Measurements from ENCODE around the gene DSCAML1.
"Not testable (repeated sequence)": the region's sequence is repeated elsewhere in the genome, so short reads cannot be mapped to it uniquely, and the experiment has no call there.

The DSCAML1 gene

GRCh38 chr11:117462864-117463247 lies 334.2 kb downstream of the DSCAML1 start:
- in situ Hi-C loops (cut with HindIII; ENCODE audit: low sequenced_read_pairs): no loop called here

DNA sequence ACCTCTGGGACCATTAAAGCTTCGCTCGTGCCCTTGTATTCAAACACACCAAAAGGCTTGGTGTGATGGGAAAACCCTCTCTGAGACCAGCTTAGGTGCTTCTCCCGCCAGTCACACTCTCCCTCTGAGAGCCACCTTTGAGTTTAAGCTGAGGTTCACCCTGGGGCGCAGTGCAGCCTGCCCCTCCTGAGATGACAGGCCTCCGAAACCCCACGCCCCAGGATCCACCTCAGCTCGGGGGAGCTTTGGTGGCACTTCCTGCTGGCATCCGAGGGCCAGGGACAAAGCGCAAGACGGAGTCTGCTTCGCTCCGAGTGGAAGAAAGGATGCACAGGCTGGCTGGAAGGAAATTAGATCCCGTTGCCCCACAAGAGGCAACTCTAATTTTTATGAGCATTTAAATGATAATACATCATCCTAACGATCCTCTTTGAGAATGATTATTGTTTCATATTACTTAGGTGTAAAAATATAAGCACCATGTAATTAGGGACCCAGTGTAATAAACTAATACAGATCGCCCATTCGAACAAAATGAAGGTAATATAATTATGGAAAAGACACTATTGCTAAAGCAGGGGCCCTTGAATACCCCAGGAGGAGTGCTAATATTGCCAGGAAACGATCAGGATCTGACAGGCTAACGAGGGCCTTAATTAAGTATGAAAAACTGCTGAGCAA lies 334.7 kb downstream of the DSCAML1 start:
- in situ Hi-C loops (cut with HindIII; ENCODE audit: low sequenced_read_pairs): no loop called here

GRCh38 chr11:117461396-117462182 lies 335.4 kb downstream of the DSCAML1 start:
- in situ Hi-C loops (cut with HindIII; ENCODE audit: low sequenced_read_pairs): no loop called here

DNA sequence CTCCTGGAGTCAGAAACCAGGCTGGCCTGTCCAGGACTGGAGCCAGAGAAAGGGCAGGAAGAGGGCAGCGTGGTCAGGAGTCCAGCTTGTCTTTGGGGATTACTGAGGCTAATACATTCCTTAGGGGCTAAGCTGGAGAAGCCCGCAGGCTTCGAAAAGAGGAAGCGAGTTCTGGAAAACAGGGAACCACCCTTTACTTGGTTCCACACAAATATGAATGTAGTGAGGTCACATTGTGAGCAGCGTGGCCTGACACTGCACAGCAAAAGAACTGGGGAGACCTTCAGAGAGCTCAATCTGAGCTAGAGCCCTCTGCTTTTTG lies 337.1 kb downstream of the DSCAML1 start:
- in situ Hi-C loops (cut with HindIII; ENCODE audit: low sequenced_read_pairs): no loop called here

GRCh38 chr11:117459123-117459978 lies 337.7 kb downstream of the DSCAML1 start:
- in situ Hi-C loops (cut with HindIII; ENCODE audit: low sequenced_read_pairs): no loop called here

GRCh38 chr11:117458275-117459122 lies 338.5 kb downstream of the DSCAML1 start:
- in situ Hi-C loops (cut with HindIII; ENCODE audit: low sequenced_read_pairs): no loop called here

DNA sequence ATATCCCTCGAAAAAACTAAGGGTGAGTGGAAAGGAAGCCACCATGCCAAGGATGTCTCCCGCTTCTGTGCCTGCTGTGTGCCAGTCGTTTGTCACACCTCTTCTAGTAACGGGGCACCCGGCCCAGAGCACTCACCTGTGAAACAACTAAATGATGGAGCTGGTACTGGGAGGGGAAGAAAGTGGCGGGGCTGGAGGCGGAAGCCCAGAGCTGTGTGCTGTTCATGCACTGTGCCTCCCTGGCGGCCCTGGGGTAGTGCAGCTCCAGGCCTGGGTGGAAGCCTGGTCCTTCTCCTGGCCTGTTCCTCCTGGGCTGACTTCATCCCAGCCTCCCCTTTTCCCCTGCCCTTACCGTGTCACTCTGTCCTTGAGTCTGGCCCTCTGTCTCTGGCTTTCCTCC lies 339.2 kb downstream of the DSCAML1 start:
- in situ Hi-C loops (cut with HindIII; ENCODE audit: low sequenced_read_pairs): no loop called here

- in situ Hi-C loops (cut with HindIII; ENCODE audit: low sequenced_read_pairs): no loop called here
Observed at GRCh38 chr11:117457031-117457785, 339.8 kb downstream of the DSCAML1 start.

GRCh38 chr11:117456721-117457029 lies 340.3 kb downstream of the DSCAML1 start:
- in situ Hi-C loops (cut with HindIII; ENCODE audit: low sequenced_read_pairs): not testable (repeated sequence)

DNA sequence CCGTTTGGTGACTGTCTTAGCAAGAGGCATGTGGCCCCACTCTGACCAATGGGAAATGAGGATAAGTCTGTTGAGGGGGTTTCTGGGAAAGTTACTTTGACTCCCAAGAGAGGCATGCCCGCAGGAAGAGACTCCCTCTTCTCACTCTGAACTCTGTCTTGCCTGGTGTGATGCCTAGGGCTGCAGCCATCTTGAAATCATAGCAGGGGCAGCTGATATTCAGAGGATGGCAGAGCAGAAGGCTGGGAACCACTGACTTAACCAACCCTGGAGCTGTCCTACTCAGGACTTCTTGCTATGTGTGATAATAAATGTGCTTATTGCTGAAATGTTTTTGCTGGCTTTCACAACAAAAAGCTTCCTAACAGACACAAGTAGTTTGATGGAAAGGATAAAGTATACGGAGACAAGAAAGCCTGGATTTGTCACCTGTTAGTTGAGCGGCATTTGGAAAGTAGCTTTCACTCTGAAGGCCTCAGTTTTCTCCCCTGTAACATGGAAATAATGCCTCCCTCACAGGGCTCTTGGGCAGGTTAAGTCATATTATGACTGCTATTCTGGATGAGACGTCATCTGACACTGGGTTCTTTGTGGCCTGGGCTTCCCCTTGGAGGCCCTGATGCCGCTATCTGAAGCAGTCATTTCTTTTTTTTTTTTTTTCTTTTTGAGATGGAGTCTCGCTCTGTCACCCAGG lies 340.8 kb downstream of the DSCAML1 start:
- in situ Hi-C loops (cut with HindIII; ENCODE audit: low sequenced_read_pairs): no loop called here

GRCh38 chr11:117454564-117454917 lies 342.5 kb downstream of the DSCAML1 start:
- in situ Hi-C loops (cut with HindIII; ENCODE audit: low sequenced_read_pairs): no loop called here

GRCh38 chr11:117453886-117454563 lies 343.0 kb downstream of the DSCAML1 start:
- in situ Hi-C loops (cut with HindIII; ENCODE audit: low sequenced_read_pairs): no loop called here

DNA sequence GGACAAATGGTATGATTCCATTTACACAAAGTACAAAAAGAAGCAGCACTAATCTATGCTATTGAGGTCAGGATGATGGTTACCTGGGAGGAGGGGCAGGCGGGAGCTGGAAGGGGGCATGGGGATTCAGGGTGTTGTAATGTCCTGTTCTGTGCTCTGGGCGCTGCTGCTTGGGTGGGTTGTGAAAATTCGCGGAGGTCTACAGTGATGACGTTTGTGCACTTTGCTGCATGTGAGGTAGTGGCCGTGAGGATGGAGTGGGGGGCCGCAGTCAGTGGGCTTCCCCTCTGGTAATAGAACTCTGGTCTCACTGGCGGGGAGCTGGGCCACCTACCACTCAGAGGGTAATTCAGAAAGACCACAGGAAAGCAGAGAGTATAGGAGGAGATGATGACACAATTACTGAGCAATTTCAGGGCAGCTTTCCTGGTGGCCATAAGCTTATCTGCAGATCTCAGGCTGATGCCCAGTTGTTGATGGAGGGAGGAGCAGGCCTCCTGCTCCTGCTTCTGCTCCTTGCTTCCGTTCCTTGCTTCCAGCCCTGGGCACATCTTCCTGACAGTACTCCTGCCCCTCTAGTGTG lies 347.8 kb downstream of the DSCAML1 start:
- in situ Hi-C loops (cut with HindIII; ENCODE audit: low sequenced_read_pairs): loop anchor here (5.0 kb wide), 1 partner anchor 63 kb away; no protein-coding TSS in a partner anchor

DNA sequence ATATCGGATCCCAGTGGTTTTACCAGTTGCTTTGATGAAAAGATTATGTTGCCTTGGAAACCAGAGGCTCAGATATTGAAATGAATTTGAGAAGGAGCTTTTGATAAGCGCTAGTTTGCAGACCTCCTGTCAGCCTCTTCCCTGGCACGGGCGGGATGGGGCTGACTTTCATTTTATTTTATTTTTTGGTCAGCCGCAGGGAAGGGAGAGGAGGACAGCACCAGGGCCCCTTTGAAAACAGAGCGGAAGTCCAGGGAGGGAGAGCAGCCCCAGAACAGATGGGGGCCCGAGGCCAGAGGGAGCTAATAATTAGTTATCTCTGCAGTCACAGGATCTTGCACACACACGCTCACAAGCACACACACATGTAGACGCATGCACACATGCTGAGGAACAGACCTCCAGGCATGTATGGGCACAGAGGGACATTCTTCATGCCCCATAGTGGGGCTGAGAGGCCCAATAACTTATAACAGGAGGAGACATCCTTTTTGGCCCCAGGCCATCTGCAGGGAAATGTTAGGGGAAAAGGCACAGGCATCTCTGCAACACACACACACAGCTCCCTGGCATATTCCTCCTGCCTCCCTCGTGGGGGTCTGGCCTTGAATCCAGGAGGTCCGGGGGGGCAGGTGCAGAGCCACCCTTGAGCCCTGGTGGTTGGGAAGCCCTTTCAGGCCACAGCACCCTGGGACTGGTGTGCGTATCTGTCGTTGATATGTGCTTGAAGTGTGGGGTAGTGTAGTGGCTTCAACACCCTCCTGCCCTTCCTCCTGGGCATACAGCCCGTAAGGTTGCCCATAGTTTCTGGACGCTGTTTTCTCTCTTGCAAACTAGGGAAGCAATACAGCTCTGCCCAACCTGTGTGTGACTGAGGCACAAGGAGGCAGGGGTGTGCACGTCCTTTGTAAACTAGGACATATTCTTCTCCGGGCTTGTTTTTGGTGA lies 352.0 kb downstream of the DSCAML1 start:
- in situ Hi-C loops (cut with HindIII; ENCODE audit: low sequenced_read_pairs): loop anchor here (5.0 kb wide), 4 partner anchors 47 to 117 kb away; no protein-coding TSS in a partner anchor

- in situ Hi-C loops (cut with HindIII; ENCODE audit: low sequenced_read_pairs): loop anchor here (5.0 kb wide), 3 partner anchors 48 to 118 kb away; no protein-coding TSS in a partner anchor
Observed at GRCh38 chr11:117444256-117444655, 352.8 kb downstream of the DSCAML1 start.

DNA sequence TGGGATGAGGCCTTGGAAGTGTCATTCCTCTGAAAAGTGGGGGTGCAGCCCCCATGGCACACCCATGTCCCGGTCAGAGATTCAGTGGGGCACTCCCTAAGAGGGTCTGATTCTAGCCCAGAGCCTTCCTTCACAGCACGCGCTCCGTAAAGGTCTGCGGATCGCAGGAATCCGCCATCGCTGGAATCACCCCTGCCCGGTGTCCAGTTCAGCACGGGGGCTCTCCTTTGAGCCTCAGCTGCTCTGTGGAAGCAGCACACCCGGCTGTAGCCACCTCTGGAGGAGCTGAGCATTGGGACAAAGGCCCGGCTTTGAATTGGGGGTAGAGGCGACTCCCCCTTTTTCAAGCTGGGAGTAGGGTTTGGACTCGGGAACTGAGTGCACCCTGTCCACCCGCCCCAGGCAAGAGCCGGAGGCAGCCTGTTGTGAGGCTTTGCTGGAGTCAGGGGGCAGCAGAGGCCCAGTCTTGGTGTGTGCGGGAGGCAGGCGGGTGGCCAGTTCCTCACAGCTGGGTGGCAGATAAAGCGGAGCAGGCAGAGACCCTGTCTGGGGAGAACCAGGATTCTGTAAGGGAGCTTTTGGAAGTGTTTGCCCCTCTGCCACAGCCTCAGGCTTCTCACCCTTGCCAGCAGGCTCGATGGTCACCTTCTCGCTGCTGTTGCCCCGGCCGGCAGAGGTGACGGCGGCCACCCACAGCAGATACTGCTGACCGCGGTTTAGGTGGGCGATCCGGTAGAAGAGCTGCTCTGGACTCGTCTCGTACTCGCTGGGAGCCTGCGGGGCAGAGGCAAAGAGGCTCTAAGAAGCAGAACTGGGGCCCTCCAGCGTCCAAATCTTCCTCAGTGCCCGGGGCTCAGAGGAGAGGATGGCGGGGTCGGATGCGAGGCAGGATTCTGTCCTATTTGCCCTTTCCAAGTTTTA lies 353.5 kb downstream of the DSCAML1 start:
- in situ Hi-C loops (cut with HindIII; ENCODE audit: low sequenced_read_pairs): loop anchor here (5.0 kb wide), 3 partner anchors 49 to 119 kb away; no protein-coding TSS in a partner anchor
